GM12872 (cell line): ENCODE data around the gene FOXA3.

Experiments
- CTCF ChIP-seq: IDR thresholded peaks from 3 replicates; pipeline ENCODE4 v1.5.1; 2011; ENCODE audit warnings: low read depth, mild to moderate bottlenecking, low read length, moderate library complexity; ENCODE audit not compliant: insufficient read depth

FOXA3 gene

GRCh38 chr19:45860359-45861259 lies 3.5 kb upstream of the FOXA3 start:
- TF ChIP-seq CTCF, result no peak

DNA sequence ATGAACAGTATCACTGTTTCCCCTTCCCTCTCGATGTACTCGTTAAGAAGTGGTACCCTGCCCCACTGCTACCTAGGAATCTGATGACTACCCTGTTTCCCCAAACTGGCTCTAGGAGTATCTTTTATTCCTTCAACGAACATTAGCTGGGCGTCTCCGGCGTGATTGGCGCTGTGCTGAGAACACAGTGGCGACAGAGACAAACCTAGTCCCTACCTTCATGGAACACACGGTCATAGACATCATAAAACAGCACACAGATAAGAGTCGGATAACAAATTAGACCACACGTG lies 1.9 kb upstream of the FOXA3 start:
- no peak for TF ChIP-seq CTCF

- TF ChIP-seq CTCF, result no peak
These were observed 1.4 kb upstream of the FOXA3 start, which contains the start of gene SYMPK for GRCh38 chr19:45862564-45863334. TSS of gene SYMPK (minus strand) at chr19:45863147. CDS start at chr19:45854495, 8,652 bp downstream.

- no peak for TF ChIP-seq CTCF
These were observed 739 bp upstream of the FOXA3 start for GRCh38 chr19:45863335-45863839.

- no peak for TF ChIP-seq CTCF
These were observed 530 bp downstream of the FOXA3 start for GRCh38 chr19:45864629-45865082.

GRCh38 chr19:45865269-45865948 lies 1.3 kb downstream of the FOXA3 start:
- TF ChIP-seq CTCF, result no peak

- TF ChIP-seq CTCF, result no peak
These were observed 2.5 kb downstream of the FOXA3 start for GRCh38 chr19:45866400-45867176.
